ENCODE results near the gene ACER2.

ACER2 gene

GRCh38 chr9:19404283-19405075 lies 4.3 kb upstream of the ACER2 start:
- Histone ChIP-seq H3K27ac (ENCODE audit: low read depth, low read length) (peak overlapping the region; percentile 66), H3K4me3 (ENCODE audit: low read depth, low read length) (no peak overlapping the region), H2BK120ac (ENCODE audit: insufficient read depth, low read length, poor library complexity) (peak overlapping the region; percentile 11), H3K23ac (ENCODE audit: low read length) (no peak overlapping the region), H4K91ac (ENCODE audit: low read depth, low read length) (peak overlapping the region; percentile 25), H2AK5ac (ENCODE audit: low read length) (no peak overlapping the region), H3K36me3 (ENCODE audit: control insufficient read depth in 1 of 2, insufficient read depth in 2 of 2, low read length in 2 of 2) (peaks cover 0 to 3% of the 10 kb centered on the region in 2 experiments), H2BK5ac (ENCODE audit: low read depth, low read length, poor library complexity) (peak overlapping the region; percentile 51), H3K4ac (ENCODE audit: low read depth, low read length) (no peak overlapping the region), H3K9ac (ENCODE audit: low read length) (no peak overlapping the region), H3K14ac (ENCODE audit: low read length) (no peak overlapping the region), H3K9me3 (ENCODE audit: insufficient read depth, low read depth, low read length) (peaks cover 9% of the 10 kb centered on the region), H4K8ac (ENCODE audit: low read depth, low read length) (no peak overlapping the region), H3K18ac (ENCODE audit: low read length) (no peak overlapping the region), H3K27me3 (ENCODE audit: insufficient read depth, low read length) (no peaks in the 10 kb centered on the region), H3K79me2 (ENCODE audit: control insufficient read depth, insufficient read depth, low read length, poor library complexity) (peaks cover 5% of the 10 kb centered on the region), H3K4me2 (ENCODE audit: low read length) (no peak overlapping the region), H3K79me1 (ENCODE audit: low read length) (peaks cover 7% of the 10 kb centered on the region), H2BK12ac (ENCODE audit: low read length) (no peak overlapping the region), H3K4me1 (ENCODE audit: control insufficient read depth in 1 of 2, insufficient read depth in 2 of 2, low read length in 2 of 2) (peaks cover 0 to 2% of the 10 kb centered on the region in 2 experiments), H4K12ac (ENCODE audit: low read depth, low read length) (no peak overlapping the region), H2AFZ (ENCODE audit: insufficient read depth, low read length, poor library complexity) (no peak overlapping the region)
- WGBS (ENCODE audit: extremely low coverage, insufficient coverage, insufficient read length), result no CpG with 5 or more reads among the region's 4 CpGs
- peak; percentile 62 to 98 for DNase-seq

GRCh38 chr9:19405771-19406170 lies 3.0 kb upstream of the ACER2 start:
- no peak overlapping the region for H2AK5ac ChIP-seq (ENCODE audit: low read length)
- H2BK5ac ChIP-seq (ENCODE audit: low read depth, low read length, poor library complexity), result no peak overlapping the region
- no peak overlapping the region for H4K12ac ChIP-seq (ENCODE audit: low read depth, low read length)
- H3K23ac ChIP-seq (ENCODE audit: low read length), result no peak overlapping the region
- H3K14ac ChIP-seq (ENCODE audit: low read length), result no peak overlapping the region
- H2BK12ac ChIP-seq (ENCODE audit: low read length), result no peak overlapping the region
- H2AFZ ChIP-seq (ENCODE audit: insufficient read depth, low read length, poor library complexity), result no peak overlapping the region
- no peak overlapping the region for H4K8ac ChIP-seq (ENCODE audit: low read depth, low read length)
- peaks cover 0 to 3% of the 10 kb centered on the region in 2 experiments for H3K36me3 ChIP-seq (ENCODE audit: control insufficient read depth in 1 of 2, insufficient read depth in 2 of 2, low read length in 2 of 2)
- DNase-seq, result peak in 1 of 2 donors; percentile 23
- H3K79me1 ChIP-seq (ENCODE audit: low read length), result peaks cover 7% of the 10 kb centered on the region
- H2BK120ac ChIP-seq (ENCODE audit: insufficient read depth, low read length, poor library complexity), result no peak overlapping the region
- peaks cover 0 to 2% of the 10 kb centered on the region in 2 experiments for H3K4me1 ChIP-seq (ENCODE audit: control insufficient read depth in 1 of 2, insufficient read depth in 2 of 2, low read length in 2 of 2)
- H3K18ac ChIP-seq (ENCODE audit: low read length), result no peak overlapping the region
- H3K9me3 ChIP-seq (ENCODE audit: insufficient read depth, low read depth, low read length), result peaks cover 9% of the 10 kb centered on the region
- H3K27me3 ChIP-seq (ENCODE audit: insufficient read depth, low read length), result no peaks in the 10 kb centered on the region
- no peak overlapping the region for H3K4me3 ChIP-seq (ENCODE audit: low read depth, low read length)
- H3K27ac ChIP-seq (ENCODE audit: low read depth, low read length), result no peak overlapping the region
- H3K4ac ChIP-seq (ENCODE audit: low read depth, low read length), result no peak overlapping the region
- H3K9ac ChIP-seq (ENCODE audit: low read length), result no peak overlapping the region
- H3K4me2 ChIP-seq (ENCODE audit: low read length), result no peak overlapping the region
- no CpG with 5 or more reads among the region's 1 CpG for WGBS (ENCODE audit: extremely low coverage, insufficient coverage, insufficient read length)
- peaks cover 5% of the 10 kb centered on the region for H3K79me2 ChIP-seq (ENCODE audit: control insufficient read depth, insufficient read depth, low read length, poor library complexity)
- H4K91ac ChIP-seq (ENCODE audit: low read depth, low read length), result no peak overlapping the region

- no peak overlapping the region for H3K14ac ChIP-seq (ENCODE audit: low read length)
Measured at GRCh38 chr9:19408316-19408692, 505 bp upstream of the ACER2 start.

GRCh38 chr9:19409401-19410194 lies 789 bp downstream of the ACER2 start:
- H4K91ac ChIP-seq (ENCODE audit: low read depth, low read length), result peak overlapping the region; percentile 90
- no peak overlapping the region for H3K4ac ChIP-seq (ENCODE audit: low read depth, low read length)
- H3K27me3 ChIP-seq (ENCODE audit: insufficient read depth, low read length), result no peaks in the 10 kb centered on the region
- peak overlapping the region; percentile 57 for H3K14ac ChIP-seq (ENCODE audit: low read length)
- peaks cover 0 to 2% of the 10 kb centered on the region in 2 experiments for H3K4me1 ChIP-seq (ENCODE audit: control insufficient read depth in 1 of 2, insufficient read depth in 2 of 2, low read length in 2 of 2)
- peak overlapping the region; percentile 61 for H2AFZ ChIP-seq (ENCODE audit: insufficient read depth, low read length, poor library complexity)
- H2BK12ac ChIP-seq (ENCODE audit: low read length), result peak overlapping the region; percentile 13
- peak overlapping the region; percentile 51 for H2BK5ac ChIP-seq (ENCODE audit: low read depth, low read length, poor library complexity)
- H3K18ac ChIP-seq (ENCODE audit: low read length), result peak overlapping the region; percentile 83
- H3K23ac ChIP-seq (ENCODE audit: low read length), result no peak overlapping the region
- no peaks in the 10 kb centered on the region for H3K9me3 ChIP-seq (ENCODE audit: insufficient read depth, low read depth, low read length)
- H3K4me3 ChIP-seq (ENCODE audit: low read depth, low read length), result peak overlapping the region; percentile 84
- H3K9ac ChIP-seq (ENCODE audit: low read length), result peak overlapping the region; percentile 24
- peak overlapping the region; percentile 8 for H4K8ac ChIP-seq (ENCODE audit: low read depth, low read length)
- peaks cover 7% of the 10 kb centered on the region for H3K79me1 ChIP-seq (ENCODE audit: low read length)
- H4K12ac ChIP-seq (ENCODE audit: low read depth, low read length), result no peak overlapping the region
- H3K79me2 ChIP-seq (ENCODE audit: control insufficient read depth, insufficient read depth, low read length, poor library complexity), result peaks cover 5% of the 10 kb centered on the region
- H3K27ac ChIP-seq (ENCODE audit: low read depth, low read length), result peak overlapping the region; percentile 46
- no CpG with 5 or more reads among the region's 17 CpGs for WGBS (ENCODE audit: extremely low coverage, insufficient coverage, insufficient read length)
- peak overlapping the region; percentile 97 for H3K4me2 ChIP-seq (ENCODE audit: low read length)
- peak overlapping the region; percentile 30 for H2BK120ac ChIP-seq (ENCODE audit: insufficient read depth, low read length, poor library complexity)
- peak; percentile 66 to 84 for DNase-seq
- H3K36me3 ChIP-seq (ENCODE audit: control insufficient read depth in 1 of 2, insufficient read depth in 2 of 2, low read length in 2 of 2), result no peaks in the 10 kb centered on the region
- no peak overlapping the region for H2AK5ac ChIP-seq (ENCODE audit: low read length)

More at GRCh38 chr9:19408316-19408692, 505 bp upstream of the ACER2 start:
- Histone ChIP-seq H2BK12ac (ENCODE audit: low read length) (no peak overlapping the region), H3K23ac (ENCODE audit: low read length) (no peak overlapping the region), H2AFZ (ENCODE audit: insufficient read depth, low read length, poor library complexity) (no peak overlapping the region), H2AK5ac (ENCODE audit: low read length) (no peak overlapping the region), H3K9me3 (ENCODE audit: insufficient read depth, low read depth, low read length) (peaks cover 6% of the 10 kb centered on the region), H3K4me2 (ENCODE audit: low read length) (peak overlapping the region; percentile 97), H3K79me2 (ENCODE audit: control insufficient read depth, insufficient read depth, low read length, poor library complexity) (peaks cover 5% of the 10 kb centered on the region), H3K9ac (ENCODE audit: low read length) (no peak overlapping the region), H2BK5ac (ENCODE audit: low read depth, low read length, poor library complexity) (no peak overlapping the region), H4K91ac (ENCODE audit: low read depth, low read length) (no peak overlapping the region), H3K4me3 (ENCODE audit: low read depth, low read length) (peak overlapping the region; percentile 84), H3K4ac (ENCODE audit: low read depth, low read length) (no peak overlapping the region), H4K8ac (ENCODE audit: low read depth, low read length) (no peak overlapping the region), H3K36me3 (ENCODE audit: control insufficient read depth in 1 of 2, insufficient read depth in 2 of 2, low read length in 2 of 2) (no peaks in the 10 kb centered on the region), H3K27me3 (ENCODE audit: insufficient read depth, low read length) (no peaks in the 10 kb centered on the region), H4K12ac (ENCODE audit: low read depth, low read length) (no peak overlapping the region), H3K79me1 (ENCODE audit: low read length) (peaks cover 7% of the 10 kb centered on the region), H2BK120ac (ENCODE audit: insufficient read depth, low read length, poor library complexity) (no peak overlapping the region), H3K18ac (ENCODE audit: low read length) (no peak overlapping the region), H3K27ac (ENCODE audit: low read depth, low read length) (no peak overlapping the region), H3K4me1 (ENCODE audit: control insufficient read depth in 1 of 2, insufficient read depth in 2 of 2, low read length in 2 of 2) (peaks cover 0 to 2% of the 10 kb centered on the region in 2 experiments)
- WGBS (ENCODE audit: extremely low coverage, insufficient coverage, insufficient read length), result no CpG with 5 or more reads among the region's 20 CpGs
- no peak for DNase-seq
